ENCODE results near the gene ANGPTL4. TPM values are rescaled to one million over a fixed set of nuclear protein-coding genes. Genes with fewer than 3 reads are reported as not detected.

The ANGPTL4 gene
- total and polyA plus RNA-seq, 8 donors = 2.8 to 169 (median 34.6) TPM

DNA sequence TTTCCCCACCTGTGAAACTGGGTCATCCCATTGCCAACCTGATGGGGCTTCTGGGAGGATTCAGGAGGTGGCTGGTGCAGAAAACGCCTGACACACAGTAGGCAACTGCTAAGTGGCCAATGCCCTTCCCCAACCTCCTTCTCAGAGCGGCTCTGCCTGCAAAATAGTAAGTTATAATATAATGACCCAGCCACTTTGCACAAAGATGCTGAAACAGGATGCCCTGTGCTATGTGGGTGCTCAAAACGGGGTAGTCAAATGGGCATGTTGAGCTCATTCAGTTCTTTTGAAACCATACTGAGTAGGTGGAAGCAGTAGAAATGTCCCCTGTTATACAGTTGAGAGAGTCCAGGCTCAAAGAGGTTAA lies 49.7 kb downstream of the ANGPTL4 start:
- no peak for FAIRE-seq
- Histone ChIP-seq H3K27me3 (no peaks in the 10 kb centered on the region), H3K9me3 (no peaks in the 10 kb centered on the region), H3K36me3 (no peaks in the 10 kb centered on the region), H3K4me1 (peaks cover 0 to 2% (median 0%) of the 10 kb centered on the region in 3 donors), H3K4me3 (peak overlapping the region; percentile 67 to 95 (median 86)), H3K27ac (no peak overlapping the region)
- intact Hi-C loops (cut with DNase I) = no loop called here
- no peak for DNase-seq
- 12 to 20% methylated on average over 3 of the region's 3 CpGs for WGBS, 2 donors
- no peak for ATAC-seq
- TF ChIP-seq, protein P1, sequence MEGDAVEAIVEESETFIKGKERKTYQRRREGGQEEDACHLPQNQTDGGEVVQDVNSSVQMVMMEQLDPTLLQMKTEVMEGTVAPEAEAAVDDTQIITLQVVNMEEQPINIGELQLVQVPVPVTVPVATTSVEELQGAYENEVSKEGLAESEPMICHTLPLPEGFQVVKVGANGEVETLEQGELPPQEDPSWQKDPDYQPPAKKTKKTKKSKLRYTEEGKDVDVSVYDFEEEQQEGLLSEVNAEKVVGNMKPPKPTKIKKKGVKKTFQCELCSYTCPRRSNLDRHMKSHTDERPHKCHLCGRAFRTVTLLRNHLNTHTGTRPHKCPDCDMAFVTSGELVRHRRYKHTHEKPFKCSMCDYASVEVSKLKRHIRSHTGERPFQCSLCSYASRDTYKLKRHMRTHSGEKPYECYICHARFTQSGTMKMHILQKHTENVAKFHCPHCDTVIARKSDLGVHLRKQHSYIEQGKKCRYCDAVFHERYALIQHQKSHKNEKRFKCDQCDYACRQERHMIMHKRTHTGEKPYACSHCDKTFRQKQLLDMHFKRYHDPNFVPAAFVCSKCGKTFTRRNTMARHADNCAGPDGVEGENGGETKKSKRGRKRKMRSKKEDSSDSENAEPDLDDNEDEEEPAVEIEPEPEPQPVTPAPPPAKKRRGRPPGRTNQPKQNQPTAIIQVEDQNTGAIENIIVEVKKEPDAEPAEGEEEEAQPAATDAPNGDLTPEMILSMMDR (IDR thresholded peaks at IDR 0.05) = no peak

DNA sequence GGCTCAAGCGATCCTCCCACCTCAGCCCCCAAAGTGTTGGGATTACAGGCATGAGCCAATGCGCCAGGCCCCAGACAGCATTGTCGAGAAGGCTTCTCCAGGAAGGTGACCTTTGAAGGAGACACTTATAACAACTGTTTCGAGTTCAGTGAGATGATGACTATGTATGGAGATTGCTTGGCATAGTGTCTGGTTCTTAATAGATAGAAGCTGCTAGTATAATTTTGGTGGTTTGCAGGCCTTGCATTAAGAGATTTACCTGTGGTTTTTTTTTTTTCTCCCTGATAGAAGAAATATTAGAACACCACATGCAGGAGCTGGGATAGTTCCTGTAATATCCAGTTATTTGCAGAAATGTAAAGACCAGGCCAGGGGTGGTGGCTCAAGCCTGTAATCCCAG lies 52.8 kb downstream of the ANGPTL4 start:
- Histone ChIP-seq H3K36me3 (no peaks in the 10 kb centered on the region), H3K27me3 (no peaks in the 10 kb centered on the region), H3K4me1 (peaks cover 0 to 4% (median 0%) of the 10 kb centered on the region in 3 donors), H3K27ac (no peak overlapping the region), H3K4me3 (no peak overlapping the region), H3K9me3 (no peaks in the 10 kb centered on the region)
- intact Hi-C loops (cut with DNase I) = no loop called here
- DNase-seq = no peak
- FAIRE-seq = no peak
- TF ChIP-seq, protein P1 (IDR thresholded peaks at IDR 0.05) = no peak
- 69 to 81% methylated on average over 4 of the region's 4 CpGs for WGBS, 2 donors
- ATAC-seq = no peak

DNA sequence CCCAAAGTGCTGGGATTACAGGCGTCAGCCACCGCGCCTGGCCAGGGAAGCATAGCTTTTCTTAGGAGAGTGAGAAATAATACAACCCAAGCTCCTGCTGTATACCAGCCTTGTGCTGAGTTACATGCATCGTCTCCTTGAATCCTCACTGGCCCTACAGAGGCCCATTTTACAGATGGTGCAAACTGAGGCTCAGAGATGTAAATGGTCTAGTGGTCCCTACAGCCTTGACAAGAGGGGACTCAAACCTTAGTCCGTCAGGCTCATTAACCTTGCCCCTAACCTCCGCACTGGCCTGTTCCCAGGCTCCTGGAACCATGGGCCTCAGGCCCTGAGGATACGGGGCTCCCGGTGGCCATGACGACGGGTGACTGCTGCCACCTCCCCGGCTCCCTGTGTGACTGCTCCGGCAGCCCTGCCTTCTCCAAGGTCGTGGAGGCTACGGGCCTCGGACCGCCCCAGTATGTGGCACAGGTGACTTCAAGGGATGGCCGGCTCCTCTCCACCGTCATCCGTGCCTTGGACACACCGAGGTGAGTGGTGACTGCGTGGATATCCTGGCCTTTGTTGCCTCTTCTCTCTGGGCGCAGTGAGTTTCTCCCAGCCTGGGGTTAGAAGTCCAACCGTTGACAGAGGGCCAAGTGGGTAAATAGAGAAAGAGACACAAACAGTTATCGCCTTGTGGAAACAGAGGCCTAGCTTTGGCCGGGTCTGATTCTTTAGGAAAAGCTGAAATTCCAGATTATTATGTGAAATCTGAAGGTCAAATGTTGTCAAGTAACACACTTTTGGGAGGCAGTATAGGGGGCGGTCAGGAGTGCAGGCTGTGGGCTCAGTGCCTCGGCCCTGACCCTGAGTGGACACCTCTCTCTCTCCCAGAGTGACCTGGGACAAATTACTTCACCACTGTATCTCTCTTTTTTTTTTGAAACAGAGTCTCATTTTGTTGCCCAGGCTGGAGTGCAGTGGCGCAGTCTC lies 57.8 kb downstream of the ANGPTL4 start:
- Histone ChIP-seq H3K9me3 (no peaks in the 10 kb centered on the region), H3K27me3 (no peaks in the 10 kb centered on the region), H3K27ac (peak overlapping the region in 3 of 4 donors; percentile 13 to 36 (median 28)), H3K4me3 (no peak overlapping the region), H3K36me3 (no peaks in the 10 kb centered on the region), H3K4me1 (peaks cover 0 to 12% (median 0%) of the 10 kb centered on the region in 3 donors)
- ATAC-seq (peak; percentile 17 to 74 (median 63)), FAIRE-seq (no peak), DNase-seq (peak in 4 of 6 donors; percentile 32 to 81 (median 54))
- TF ChIP-seq, protein P1 (IDR thresholded peaks at IDR 0.05) = no peak
- intact Hi-C loops (cut with DNase I) = no loop called here
- 55 to 61% methylated on average over 28 of the region's 28 CpGs for WGBS, 2 donors

DNA sequence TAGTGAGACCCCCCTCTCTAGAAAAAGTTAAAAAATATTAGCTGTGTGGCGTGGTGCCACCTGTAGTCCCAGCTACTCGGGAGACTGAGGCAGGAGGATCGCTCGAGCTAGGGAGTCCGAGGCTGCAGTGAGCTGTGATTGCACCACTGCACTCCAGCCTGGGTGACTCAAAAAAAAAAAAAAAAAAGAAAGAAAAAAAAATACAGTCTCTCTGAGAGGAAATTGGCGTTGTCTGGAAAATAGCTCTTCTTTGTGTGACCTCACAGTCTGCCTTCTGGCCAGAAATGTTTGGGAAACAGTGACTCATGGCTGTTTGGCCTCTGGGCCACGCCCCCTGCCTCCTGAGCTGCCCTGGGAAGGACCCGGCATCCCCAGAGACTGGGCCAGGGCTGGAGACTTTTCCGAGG lies 59.9 kb downstream of the ANGPTL4 start:
- Histone ChIP-seq H3K27ac (peak overlapping the region in 2 of 4 donors; percentile 74 to 84), H3K4me1 (peaks cover 0 to 12% (median 0%) of the 10 kb centered on the region in 3 donors), H3K4me3 (no peak overlapping the region), H3K9me3 (no peaks in the 10 kb centered on the region), H3K27me3 (no peaks in the 10 kb centered on the region), H3K36me3 (no peaks in the 10 kb centered on the region)
- intact Hi-C loops (cut with DNase I) = no loop called here
- FAIRE-seq (peak; percentile 95), ATAC-seq (peak; percentile 27 to 96 (median 84)), DNase-seq (peak in 5 of 6 donors; percentile 57 to 83 (median 76))
- TF ChIP-seq, protein P1 (IDR thresholded peaks at IDR 0.05) = no peak
- WGBS, 2 donors = 69 to 70% methylated on average over 9 of the region's 9 CpGs

Small RNA genes within 50 kb of the gene (microRNA-seq; reads per million reads assigned to microRNA genes)
- gene MIR4999 = 5.0 to 13.3 reads per million in 2 donors

Other genes starting within 250 kb of the ANGPTL4 start
- under 1 TPM in 4 of 6 donors, not detected in 2; under 0.01 to 0.20 (median 0.06) TPM for gene FBN3, start 214.6 kb upstream of the ANGPTL4 start, total RNA-seq
- gene FBN3, start 214.6 kb upstream of the ANGPTL4 start, polyA plus RNA-seq = under 1 TPM; 0.02 to 0.04 TPM
- 10 to 100 TPM; 41.6 to 82.4 (median 62.1) TPM for gene CERS4, start 154.8 kb upstream of the ANGPTL4 start, total RNA-seq
- 100 to 1,000 TPM in 1 of 2 donors, 10 to 100 TPM in 1; 72.1 to 118 TPM for gene CERS4, start 154.8 kb upstream of the ANGPTL4 start, polyA plus RNA-seq
- 10 to 100 TPM; 13.8 to 24.4 (median 18.2) TPM for gene CD320, start 55.8 kb upstream of the ANGPTL4 start, total RNA-seq
- 10 to 100 TPM; 22.2 to 58.4 TPM for gene CD320, start 55.8 kb upstream of the ANGPTL4 start, polyA plus RNA-seq
- 10 to 100 TPM in 5 of 6 donors, 1 to 10 TPM in 1; 7.7 to 17.8 (median 11.2) TPM for gene NDUFA7, start 42.8 kb upstream of the ANGPTL4 start, total RNA-seq
- gene NDUFA7, start 42.8 kb upstream of the ANGPTL4 start, polyA plus RNA-seq = 10 to 100 TPM; 71.4 to 81.2 TPM
- gene RPS28, start 42.7 kb upstream of the ANGPTL4 start, total RNA-seq = 1,000 to 10,000 TPM in 4 of 6 donors, 100 to 1,000 TPM in 2; 892 to 1,524 (median 1,066) TPM
- 100 to 1,000 TPM; 706 to 850 TPM for gene RPS28, start 42.7 kb upstream of the ANGPTL4 start, polyA plus RNA-seq
- gene KANK3, start 20.9 kb upstream of the ANGPTL4 start, total RNA-seq = 1 to 10 TPM; 1.7 to 2.3 (median 2.0) TPM
- 10 to 100 TPM in 1 of 2 donors, 1 to 10 TPM in 1; 7.7 to 17.9 TPM for gene KANK3, start 20.9 kb upstream of the ANGPTL4 start, polyA plus RNA-seq
- gene RAB11B, start 26.2 kb downstream of the ANGPTL4 start, total RNA-seq = 10 to 100 TPM; 52.1 to 75.2 (median 56.8) TPM
- 100 to 1,000 TPM in 1 of 2 donors, 10 to 100 TPM in 1; 84.6 to 107 TPM for gene RAB11B, start 26.2 kb downstream of the ANGPTL4 start, polyA plus RNA-seq
- 10 to 100 TPM in 5 of 6 donors, 1 to 10 TPM in 1; 8.8 to 18.0 (median 11.0) TPM for gene MARCHF2, start 49.1 kb downstream of the ANGPTL4 start, total RNA-seq
- 10 to 100 TPM; 17.1 to 22.6 TPM for gene MARCHF2, start 49.1 kb downstream of the ANGPTL4 start, polyA plus RNA-seq
- gene HNRNPM, start 80.8 kb downstream of the ANGPTL4 start, total RNA-seq = 10 to 100 TPM; 44.5 to 88.3 (median 66.6) TPM
- gene HNRNPM, start 80.8 kb downstream of the ANGPTL4 start, polyA plus RNA-seq = 10 to 100 TPM; 52.5 to 90.1 TPM
- gene PRAM1, start 138.5 kb downstream of the ANGPTL4 start, total RNA-seq = 1 to 10 TPM in 2 of 6 donors, under 1 TPM in 4; 0.09 to 4.6 (median 0.70) TPM
- gene PRAM1, start 138.5 kb downstream of the ANGPTL4 start, polyA plus RNA-seq = 1 to 10 TPM; 3.0 to 3.7 TPM
- gene ZNF414, start 150.0 kb downstream of the ANGPTL4 start, total RNA-seq = 10 to 100 TPM in 3 of 6 donors, 1 to 10 TPM in 3; 7.3 to 16.1 (median 10.8) TPM
- gene ZNF414, start 150.0 kb downstream of the ANGPTL4 start, polyA plus RNA-seq = 10 to 100 TPM; 28.2 to 36.9 TPM
- gene MYO1F, start 213.3 kb downstream of the ANGPTL4 start, total RNA-seq = 10 to 100 TPM in 2 of 6 donors, 1 to 10 TPM in 4; 1.2 to 21.3 (median 4.8) TPM
- gene MYO1F, start 213.3 kb downstream of the ANGPTL4 start, polyA plus RNA-seq = 1 to 10 TPM; 1.9 to 7.5 TPM
- 10 to 100 TPM in 4 of 6 donors, 1 to 10 TPM in 2; 6.7 to 45.2 (median 15.7) TPM for gene ADAMTS10, start 246.6 kb downstream of the ANGPTL4 start, total RNA-seq
- gene ADAMTS10, start 246.6 kb downstream of the ANGPTL4 start, polyA plus RNA-seq = 100 to 1,000 TPM in 1 of 2 donors, 10 to 100 TPM in 1; 46.6 to 106 TPM